ENCODE measurements around the gene OR2B6. TPM values are rescaled to one million over a fixed set of nuclear protein-coding genes. Genes with fewer than 3 reads are reported as not detected.
"Not testable (repeated sequence)": the region's sequence is repeated elsewhere in the genome, so short reads cannot be mapped to it uniquely, and the experiment has no call there.

Gene OR2B6
- total RNA-seq, 4 donors from 2014 or later: not detected

- DNase-seq: no peak
- no peak overlapping the region for H3K27ac ChIP-seq
- no peaks in the 10 kb centered on the region for H3K4me1 ChIP-seq
- no peaks in the 10 kb centered on the region for H3K27me3 ChIP-seq
- TF ChIP-seq CTCF (IDR thresholded peaks at IDR 0.05): no peak
- TF ChIP-seq POLR2A (IDR thresholded peaks at IDR 0.05): no peak
- H3K36me3 ChIP-seq: no peaks in the 10 kb centered on the region
- intact Hi-C loops (cut with DNase I; ENCODE audit: low total_unique reads): no loop called here
- no peaks in the 10 kb centered on the region for H3K9me3 ChIP-seq
- H3K4me3 ChIP-seq: no peak overlapping the region
Observed at GRCh38 chr6:27931209-27931608, 25.8 kb upstream of the OR2B6 start.

- H3K36me3 ChIP-seq: no peaks in the 10 kb centered on the region
- intact Hi-C loops (cut with DNase I; ENCODE audit: low total_unique reads): no loop called here
- no peaks in the 10 kb centered on the region for H3K9me3 ChIP-seq
Observed at GRCh38 chr6:27940766-27941165, 16.3 kb upstream of the OR2B6 start.

GRCh38 chr6:27943072-27943471 is 14.0 kb upstream of the OR2B6 start:
- H3K27ac ChIP-seq; H3K36me3 ChIP-seq; DNase-seq; H3K9me3 ChIP-seq; intact Hi-C loops (cut with DNase I; ENCODE audit: low total_unique reads); H3K4me3 ChIP-seq; H3K4me1 ChIP-seq; H3K27me3 ChIP-seq: not testable (repeated sequence)

More at GRCh38 chr6:27940766-27941165, 16.3 kb upstream of the OR2B6 start:
- no peak for TF ChIP-seq CTCF (IDR thresholded peaks at IDR 0.05)
- no peak for TF ChIP-seq POLR2A (IDR thresholded peaks at IDR 0.05)
- no peaks in the 10 kb centered on the region for H3K27me3 ChIP-seq
- no peak overlapping the region for H3K27ac ChIP-seq
- H3K4me3 ChIP-seq: no peak overlapping the region
- no peak for DNase-seq
- no peaks in the 10 kb centered on the region for H3K4me1 ChIP-seq

- no peak for DNase-seq
- TF ChIP-seq POLR2A (IDR thresholded peaks at IDR 0.05) (no peak), CTCF (IDR thresholded peaks at IDR 0.05) (no peak)
- H3K36me3 ChIP-seq: no peaks in the 10 kb centered on the region
- no peaks in the 10 kb centered on the region for H3K9me3 ChIP-seq
- H3K4me1 ChIP-seq: no peaks in the 10 kb centered on the region
- no peak overlapping the region for H3K4me3 ChIP-seq
- intact Hi-C loops (cut with DNase I; ENCODE audit: low total_unique reads): no loop called here
- H3K27ac ChIP-seq: no peak overlapping the region
- H3K27me3 ChIP-seq: no peaks in the 10 kb centered on the region
Observed at GRCh38 chr6:27948237-27948636, 8.8 kb upstream of the OR2B6 start.

GRCh38 chr6:27951040-27951439 is 6.0 kb upstream of the OR2B6 start:
- Histone ChIP-seq H3K4me1 (no peaks in the 10 kb centered on the region), H3K4me3 (no peak overlapping the region), H3K27me3 (no peaks in the 10 kb centered on the region), H3K27ac (no peak overlapping the region), H3K9me3 (no peaks in the 10 kb centered on the region), H3K36me3 (no peaks in the 10 kb centered on the region)
- intact Hi-C loops (cut with DNase I; ENCODE audit: low total_unique reads): no loop called here
- TF ChIP-seq POLR2A (IDR thresholded peaks at IDR 0.05): no peak
- no peak for DNase-seq

GRCh38 chr6:27957516-27957915 is 475 bp downstream of the OR2B6 start:
- H3K36me3 ChIP-seq: no peaks in the 10 kb centered on the region
- intact Hi-C loops (cut with DNase I; ENCODE audit: low total_unique reads): no loop called here
- no peak overlapping the region for H3K27ac ChIP-seq
- no peaks in the 10 kb centered on the region for H3K4me1 ChIP-seq
- DNase-seq: no peak
- no peaks in the 10 kb centered on the region for H3K27me3 ChIP-seq
- H3K4me3 ChIP-seq: no peak overlapping the region
- no peaks in the 10 kb centered on the region for H3K9me3 ChIP-seq
- TF ChIP-seq POLR2A (IDR thresholded peaks at IDR 0.05): no peak
- no peak for TF ChIP-seq CTCF (IDR thresholded peaks at IDR 0.05)
